Fibroblast of pulmonary artery (primary cell): ENCODE measurements around the gene UBE4B.

Source experiments
- DNase-seq: peaks from one replicate; pipeline ENCODE4 v3.0.0-alpha.2; 2010; ENCODE audit warnings: low read depth
- H3K4me3 ChIP-seq: replicated peaks from 2 replicates; pipeline ENCODE4 v1.5.1; 2011; ENCODE audit warnings: low read depth, mild to moderate bottlenecking, control low read depth, low read length, moderate library complexity
- CTCF ChIP-seq: IDR thresholded peaks from 2 replicates; pipeline ENCODE4 v1.5.1; 2011; ENCODE audit warnings: mild to moderate bottlenecking, control low read depth, low read length, inconsistent platforms; ENCODE audit errors: missing control alignments

The UBE4B gene

GRCh38 chr1:10155087-10155712 is 122.4 kb downstream of the UBE4B start:
- no peak for TF ChIP-seq CTCF
- no peak for DNase-seq
- H3K4me3 ChIP-seq, result no peak overlapping the region

- no peak for DNase-seq
- TF ChIP-seq CTCF, result no peak
- H3K4me3 ChIP-seq, result no peak overlapping the region
These were observed 127.4 kb downstream of the UBE4B start for GRCh38 chr1:10160173-10160572.

GRCh38 chr1:10160907-10161490 is 128.2 kb downstream of the UBE4B start:
- no peak overlapping the region for H3K4me3 ChIP-seq
- no peak for DNase-seq
- TF ChIP-seq CTCF, result no peak

GRCh38 chr1:10161541-10162290 is 129.0 kb downstream of the UBE4B start:
- no peak for TF ChIP-seq CTCF
- DNase-seq, result no peak
- no peak overlapping the region for H3K4me3 ChIP-seq

- no peak overlapping the region for H3K4me3 ChIP-seq
- TF ChIP-seq CTCF, result no peak
- no peak for DNase-seq
These were observed 136.3 kb downstream of the UBE4B start for GRCh38 chr1:10168912-10169514.

GRCh38 chr1:10170239-10170574 is 137.4 kb downstream of the UBE4B start:
- TF ChIP-seq CTCF, result no peak
- H3K4me3 ChIP-seq, result no peak overlapping the region
- no peak for DNase-seq
